ENCODE measurements around the gene SEC61B. TPM values are rescaled to one million over a fixed set of nuclear protein-coding genes. Genes with fewer than 3 reads are reported as not detected.

The SEC61B gene
- total RNA-seq, 1 experiment from 2014 or later: 125 TPM

- TF ChIP-seq POLR2A (IDR thresholded peaks at IDR 0.05; ENCODE audit: borderline replicate concordance, extremely low read depth, insufficient read depth, insufficient read length) (no peak), POLR2AphosphoS5 (IDR thresholded peaks at IDR 0.05; ENCODE audit: low read depth, low read length) (no peak), ZFX (IDR thresholded peaks at IDR 0.05) (no peak), CEBPB (IDR thresholded peaks at IDR 0.05; ENCODE audit: low read depth) (no peak), JUND (IDR thresholded peaks at IDR 0.05) (no peak)
Observed at GRCh38 chr9:99184475-99185347, 37.4 kb upstream of the SEC61B start (continued).

- ATAC-seq: no peak
- H3K9me2 ChIP-seq (ENCODE audit: insufficient read depth): no peaks in the 10 kb centered on the region
- no peak overlapping the region for H3K27ac ChIP-seq (ENCODE audit: low read depth, low read length)
- TF ChIP-seq TCF7L2 (IDR thresholded peaks at IDR 0.05; ENCODE audit: borderline replicate concordance, extremely low read depth, insufficient read depth, insufficient read length): no peak
- TF ChIP-seq ATF3 (IDR thresholded peaks at IDR 0.05): no peak
- no peak for TF ChIP-seq JUND (IDR thresholded peaks at IDR 0.05)
- TF ChIP-seq CEBPB (IDR thresholded peaks at IDR 0.05; ENCODE audit: low read depth): no peak
- TF ChIP-seq MAX (IDR thresholded peaks at IDR 0.05): no peak
- TF ChIP-seq ZBTB33 (IDR thresholded peaks at IDR 0.05; ENCODE audit: extremely low read depth, insufficient replicate concordance, low read length): no peak
- no peaks in the 10 kb centered on the region for H3K79me2 ChIP-seq (ENCODE audit: insufficient read depth, low read length)
- CTCF ChIA-PET: interaction anchor here (0.7 to 2.1 kb wide), 7 partner anchors 12 to 1541 kb away, joined by 3 to 4 read pairs (median 3); no protein-coding TSS in a partner anchor
- POLR2A ChIA-PET: no interaction called here
- H3K4me1 ChIP-seq (ENCODE audit: control insufficient read depth in 1 of 2, insufficient read depth in 2 of 2, low read length in 2 of 2): peaks cover 0 to 4% of the 10 kb centered on the region in 2 experiments; a peak in 1 of 4 replicates
- BruUV-seq (replicated peaks): no TSS peak
- RAD21 ChIA-PET (ENCODE audit: low non-redundant PET in 1 of 2, low total read pairs in 2 of 2, uncharacterized antibody in 2 of 2, unreplicated experiment in 2 of 2): interaction anchor here (0.7 to 1.0 kb wide), 2 partner anchors 35 to 48 kb away, joined by 3 read pairs; no protein-coding TSS in a partner anchor
- H4K20me1 ChIP-seq (ENCODE audit: insufficient read depth): no peaks in the 10 kb centered on the region
- no peak overlapping the region for H3K4me2 ChIP-seq (ENCODE audit: low read length)
- H3K36me3 ChIP-seq (ENCODE audit: control insufficient read depth in 1 of 2, insufficient read depth in 2 of 2, low read length in 2 of 2): no peaks in the 10 kb centered on the region
- peaks cover 6% of the 10 kb centered on the region; the same call in 1 of the 2 replicates for H3K27me3 ChIP-seq (ENCODE audit: insufficient read depth, low read length)
- intact Hi-C loops (cut with micrococcal nuclease): loop anchor here (10.0 kb wide), 3 partner anchors 620 to 1040 kb away; no protein-coding TSS in a partner anchor
- no peaks in the 10 kb centered on the region for H3K9me3 ChIP-seq (ENCODE audit: control insufficient read depth in 1 of 2, insufficient read depth in 1 of 2, low read depth in 1 of 2, low read length in 2 of 2)
- no peak overlapping the region for H3K4me3 ChIP-seq (replicated peaks in 1 of 2; ENCODE audit: low read depth in 1 of 2, low read length in 2 of 2)
- H2AFZ ChIP-seq (ENCODE audit: low read depth, low read length, poor library complexity, severe bottlenecking): no peak overlapping the region
- no peak for DNase-seq (ENCODE audit: low read depth, low spot score)
- H3K9ac ChIP-seq (ENCODE audit: low read length): no peak overlapping the region
Observed at GRCh38 chr9:99185348-99185632, 36.8 kb upstream of the SEC61B start.
